ENCODE data around the gene MBTPS2. TPM values are rescaled to one million over a fixed set of nuclear protein-coding genes. Genes with fewer than 3 reads are reported as not detected.

The MBTPS2 gene
- total RNA-seq, 1 experiment from 2014 or later: 22.0 TPM

GRCh38 chrX:21929209-21929608 is 89.8 kb downstream of the MBTPS2 start:
- Histone ChIP-seq H3K27me3 (replicated peaks; ENCODE audit: control insufficient read depth, insufficient read depth, low read length) (no peaks in the 10 kb centered on the region), H3K4me3 (ENCODE audit: low read depth, low read length) (no peak overlapping the region), H3K9me3 (no peaks in the 10 kb centered on the region), H3K4me1 (peaks cover 9% of the 10 kb centered on the region), H3K36me3 (ENCODE audit: control insufficient read depth, insufficient read depth, low read length) (no peaks in the 10 kb centered on the region)
- DNase-seq: no peak
- no TSS peak for BruUV-seq (replicated peaks)
- ChIA-PET CTCF (no interaction called here), POLR2A (no interaction called here)
- no peak for TF ChIP-seq CTCF (IDR thresholded peaks at IDR 0.05; ENCODE audit: insufficient read depth in 1 of 2, low read depth in 1 of 2, low read length in 1 of 2, severe bottlenecking in 1 of 2, unreplicated experiment in 1 of 2)
- Mint-ChIP-seq H3K4me3 (ENCODE audit: unreplicated experiment) (no peak overlapping the region), H3K4me1 (ENCODE audit: low read depth, unreplicated experiment) (no peaks in the 10 kb centered on the region), H3K27me3 (ENCODE audit: insufficient read depth, unreplicated experiment) (no peaks in the 10 kb centered on the region), H3K9me3 (ENCODE audit: unreplicated experiment) (peaks cover 13% of the 10 kb centered on the region), H3K36me3 (ENCODE audit: insufficient read depth, unreplicated experiment) (no peaks in the 10 kb centered on the region), H3K27ac (ENCODE audit: unreplicated experiment) (no peak overlapping the region)
- intact Hi-C loops (cut with micrococcal nuclease; ENCODE audit: unreplicated experiment): no loop called here

- H3K4me1 ChIP-seq: peaks cover 7% of the 10 kb centered on the region
These were observed 91.6 kb downstream of the MBTPS2 start for GRCh38 chrX:21930986-21931385.

DNA sequence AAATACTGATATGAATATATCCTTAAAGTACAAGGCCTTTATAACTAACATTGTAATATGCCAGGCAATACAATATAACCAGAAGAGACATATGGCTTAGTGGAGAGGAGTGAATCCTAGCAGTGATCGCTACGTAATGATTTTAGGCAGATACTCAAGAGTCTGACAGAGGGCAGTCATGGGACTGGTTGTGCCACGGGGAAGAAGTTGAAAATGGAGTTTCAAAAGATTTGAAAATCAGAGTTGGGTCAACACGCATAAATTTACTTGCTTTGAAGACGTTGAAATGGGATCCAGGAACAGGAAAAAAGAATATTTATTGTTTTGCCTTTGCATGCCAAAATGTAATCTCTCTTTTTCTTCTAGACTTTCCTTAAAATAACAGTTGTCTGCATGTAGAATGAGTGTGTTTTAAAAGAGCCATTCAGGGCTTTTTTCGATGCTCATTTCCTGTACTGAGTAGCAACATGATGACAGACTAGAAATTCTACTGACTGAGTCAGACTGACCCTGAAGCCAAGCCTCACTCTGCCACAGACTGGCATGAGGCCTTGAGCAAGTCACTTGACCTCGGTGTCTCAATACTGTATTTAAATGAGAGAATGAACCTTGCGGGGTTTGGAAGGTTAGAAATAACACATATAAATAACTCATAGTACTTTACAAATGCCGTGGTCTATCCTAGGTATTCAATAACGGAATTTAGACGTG is 93.0 kb downstream of the MBTPS2 start:
- intact Hi-C loops (cut with micrococcal nuclease; ENCODE audit: unreplicated experiment): no loop called here
- no peak overlapping the region for H3K4me3 ChIP-seq (ENCODE audit: low read depth, low read length)
- no peak overlapping the region for H3K4me3 Mint-ChIP-seq (ENCODE audit: unreplicated experiment)

More at GRCh38 chrX:21930986-21931385, 91.6 kb downstream of the MBTPS2 start:
- Histone ChIP-seq H3K27me3 (replicated peaks; ENCODE audit: control insufficient read depth, insufficient read depth, low read length) (no peaks in the 10 kb centered on the region), H3K36me3 (ENCODE audit: control insufficient read depth, insufficient read depth, low read length) (no peaks in the 10 kb centered on the region), H3K4me3 (ENCODE audit: low read depth, low read length) (no peak overlapping the region), H3K9me3 (no peaks in the 10 kb centered on the region)
- Mint-ChIP-seq H3K36me3 (ENCODE audit: insufficient read depth, unreplicated experiment) (no peaks in the 10 kb centered on the region), H3K4me3 (ENCODE audit: unreplicated experiment) (no peak overlapping the region), H3K27me3 (ENCODE audit: insufficient read depth, unreplicated experiment) (no peaks in the 10 kb centered on the region), H3K4me1 (ENCODE audit: low read depth, unreplicated experiment) (no peaks in the 10 kb centered on the region), H3K27ac (ENCODE audit: unreplicated experiment) (no peak overlapping the region), H3K9me3 (ENCODE audit: unreplicated experiment) (peaks cover 13% of the 10 kb centered on the region)
- BruUV-seq (replicated peaks): no TSS peak
- POLR2A ChIA-PET: no interaction called here
- TF ChIP-seq CTCF (IDR thresholded peaks at IDR 0.05; ENCODE audit: insufficient read depth in 1 of 2, low read depth in 1 of 2, low read length in 1 of 2, severe bottlenecking in 1 of 2, unreplicated experiment in 1 of 2): no peak
- CTCF ChIA-PET: no interaction called here
- intact Hi-C loops (cut with micrococcal nuclease; ENCODE audit: unreplicated experiment): no loop called here
- no peak for DNase-seq

More for the DNA sequence above, 93.0 kb downstream of the MBTPS2 start:
- no peaks in the 10 kb centered on the region for H3K27me3 ChIP-seq (replicated peaks; ENCODE audit: control insufficient read depth, insufficient read depth, low read length)
- no TSS peak for BruUV-seq (replicated peaks)
- ChIA-PET POLR2A (no interaction called here), CTCF (no interaction called here)
- H3K27ac Mint-ChIP-seq (ENCODE audit: unreplicated experiment): no peak overlapping the region
- peaks cover 13% of the 10 kb centered on the region for H3K9me3 Mint-ChIP-seq (ENCODE audit: unreplicated experiment)
- DNase-seq: no peak
- H3K36me3 Mint-ChIP-seq (ENCODE audit: insufficient read depth, unreplicated experiment): no peaks in the 10 kb centered on the region
- H3K4me1 ChIP-seq: no peaks in the 10 kb centered on the region
- TF ChIP-seq CTCF (IDR thresholded peaks at IDR 0.05; ENCODE audit: insufficient read depth in 1 of 2, low read depth in 1 of 2, low read length in 1 of 2, severe bottlenecking in 1 of 2, unreplicated experiment in 1 of 2): no peak
- H3K27me3 Mint-ChIP-seq (ENCODE audit: insufficient read depth, unreplicated experiment): no peaks in the 10 kb centered on the region
- no peaks in the 10 kb centered on the region for H3K36me3 ChIP-seq (ENCODE audit: control insufficient read depth, insufficient read depth, low read length)
- no peaks in the 10 kb centered on the region for H3K9me3 ChIP-seq
- no peaks in the 10 kb centered on the region for H3K4me1 Mint-ChIP-seq (ENCODE audit: low read depth, unreplicated experiment)
